ENCODE measurements around the gene NPAS3. TPM values are rescaled to one million over a fixed set of nuclear protein-coding genes. Genes with fewer than 3 reads are reported as not detected.

NPAS3 gene
- total RNA-seq, 2 experiments from 2014 or later = not detected

DNA sequence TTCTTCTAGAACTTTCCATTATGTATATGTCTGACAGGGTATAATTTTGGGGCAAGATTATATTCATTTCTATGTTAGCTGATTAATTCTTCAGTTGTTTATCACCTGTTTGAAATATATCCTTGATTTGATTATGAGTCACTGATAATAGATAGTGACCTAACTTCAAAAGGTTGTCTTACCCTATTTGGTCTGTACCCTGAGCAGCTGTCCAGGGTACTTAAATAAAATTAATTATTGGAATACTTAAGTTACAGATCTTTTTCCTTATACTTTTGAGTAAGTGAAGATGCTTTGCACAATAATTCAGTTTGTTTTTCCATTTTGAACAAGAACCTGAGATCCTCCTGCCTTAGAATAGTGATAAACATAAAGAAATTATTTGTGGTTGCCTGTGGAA is 13.2 kb upstream of the NPAS3 start:
- H3K4me1 ChIP-seq (ENCODE audit: insufficient read depth, low read length, poor library complexity, severe bottlenecking) = no peaks in the 10 kb centered on the region
- ChIA-PET POLR2A (interaction anchor here (1.1 to 1.7 kb wide), 2 partner anchors 15 to 18 kb away, joined by 3 to 4 read pairs; no protein-coding TSS in a partner anchor), CTCF (ENCODE audit: unreplicated experiment) (no interaction called here)
- H3K36me3 ChIP-seq (ENCODE audit: insufficient read depth, low read length) = peaks cover 36% of the 10 kb centered on the region
- intact Hi-C loops (cut with micrococcal nuclease; ENCODE audit: unreplicated experiment) = no loop called here
- no peak overlapping the region for H2AFZ ChIP-seq (ENCODE audit: low read length)
- TF ChIP-seq EZH2phosphoT487 (IDR thresholded peaks at IDR 0.05; ENCODE audit: borderline replicate concordance, low read depth, low read length) = no peak
- TF ChIP-seq, protein P1, sequence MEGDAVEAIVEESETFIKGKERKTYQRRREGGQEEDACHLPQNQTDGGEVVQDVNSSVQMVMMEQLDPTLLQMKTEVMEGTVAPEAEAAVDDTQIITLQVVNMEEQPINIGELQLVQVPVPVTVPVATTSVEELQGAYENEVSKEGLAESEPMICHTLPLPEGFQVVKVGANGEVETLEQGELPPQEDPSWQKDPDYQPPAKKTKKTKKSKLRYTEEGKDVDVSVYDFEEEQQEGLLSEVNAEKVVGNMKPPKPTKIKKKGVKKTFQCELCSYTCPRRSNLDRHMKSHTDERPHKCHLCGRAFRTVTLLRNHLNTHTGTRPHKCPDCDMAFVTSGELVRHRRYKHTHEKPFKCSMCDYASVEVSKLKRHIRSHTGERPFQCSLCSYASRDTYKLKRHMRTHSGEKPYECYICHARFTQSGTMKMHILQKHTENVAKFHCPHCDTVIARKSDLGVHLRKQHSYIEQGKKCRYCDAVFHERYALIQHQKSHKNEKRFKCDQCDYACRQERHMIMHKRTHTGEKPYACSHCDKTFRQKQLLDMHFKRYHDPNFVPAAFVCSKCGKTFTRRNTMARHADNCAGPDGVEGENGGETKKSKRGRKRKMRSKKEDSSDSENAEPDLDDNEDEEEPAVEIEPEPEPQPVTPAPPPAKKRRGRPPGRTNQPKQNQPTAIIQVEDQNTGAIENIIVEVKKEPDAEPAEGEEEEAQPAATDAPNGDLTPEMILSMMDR (conservative IDR thresholded peaks at IDR 0.05; ENCODE audit: low read length) = no peak
- H4K20me1 ChIP-seq (ENCODE audit: insufficient read depth, low read length) = no peaks in the 10 kb centered on the region
- BruUV-seq (replicated peaks) = no TSS peak
- no peak overlapping the region for H3K27ac ChIP-seq (ENCODE audit: low read depth, low read length, poor library complexity, severe bottlenecking)
- no peaks in the 10 kb centered on the region for H3K9me2 ChIP-seq (ENCODE audit: insufficient read depth, low read length)
- H3K9me3 ChIP-seq (ENCODE audit: low read length) = no peaks in the 10 kb centered on the region
- no peak overlapping the region for H3K4me2 ChIP-seq (ENCODE audit: low read length)
- no peak overlapping the region for H3K4me3 ChIP-seq (ENCODE audit: low read depth, low read length, poor library complexity, severe bottlenecking)
- DNase-seq (ENCODE audit: low spot score) = no peak
- H3K79me2 ChIP-seq (ENCODE audit: insufficient read depth, low read depth, low read length) = peaks cover 6% of the 10 kb centered on the region; the same call in 1 of the 2 replicates

DNA sequence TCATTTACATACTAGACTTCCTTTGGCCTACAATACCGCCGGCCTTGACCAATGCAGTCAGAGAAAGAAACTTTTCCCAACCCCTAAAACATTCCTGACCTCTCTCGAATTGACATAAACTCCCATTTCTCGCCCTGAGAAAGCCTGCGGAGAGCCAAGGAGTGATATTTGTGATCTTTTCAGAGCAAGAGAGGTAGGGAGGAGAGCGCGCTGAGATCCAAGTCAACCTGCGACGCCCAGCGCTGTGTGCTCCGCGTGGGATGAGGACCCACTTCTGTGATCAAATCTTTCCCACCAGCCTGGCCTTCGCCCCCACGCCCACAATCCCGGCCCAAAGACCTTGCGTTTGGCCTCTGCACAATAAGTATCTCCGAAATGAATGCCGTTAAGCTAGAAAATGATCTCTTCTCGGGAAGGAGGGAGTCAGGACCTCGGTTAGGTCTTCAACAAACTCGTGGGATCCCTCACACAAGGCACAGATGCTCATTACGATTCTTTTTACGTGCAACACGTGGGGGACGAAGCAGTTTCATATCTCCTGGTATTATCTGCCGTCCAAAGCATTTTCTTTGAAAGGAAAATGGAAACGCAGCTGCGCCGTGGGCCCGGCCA is 6.3 kb upstream of the NPAS3 start:
- H3K4me1 ChIP-seq (ENCODE audit: insufficient read depth, low read length, poor library complexity, severe bottlenecking) = no peaks in the 10 kb centered on the region
- H3K79me2 ChIP-seq (ENCODE audit: insufficient read depth, low read depth, low read length) = peaks cover 6% of the 10 kb centered on the region; the same call in 1 of the 2 replicates
- H3K27ac ChIP-seq (ENCODE audit: low read depth, low read length, poor library complexity, severe bottlenecking) = no peak overlapping the region
- no peak overlapping the region for H3K4me3 ChIP-seq (ENCODE audit: low read depth, low read length, poor library complexity, severe bottlenecking)
- TF ChIP-seq, protein P1 (conservative IDR thresholded peaks at IDR 0.05; ENCODE audit: low read length) = no peak
- TF ChIP-seq EZH2phosphoT487 (IDR thresholded peaks at IDR 0.05; ENCODE audit: borderline replicate concordance, low read depth, low read length) = no peak
- no peaks in the 10 kb centered on the region for H3K9me2 ChIP-seq (ENCODE audit: insufficient read depth, low read length)
- DNase-seq (ENCODE audit: low spot score) = no peak
- no TSS peak for BruUV-seq (replicated peaks)
- ChIA-PET POLR2A (interaction anchor here (0.6 kb wide), 1 partner anchor 487 kb away, joined by 3 read pairs; no protein-coding TSS in a partner anchor), CTCF (ENCODE audit: unreplicated experiment) (no interaction called here)
- no peak overlapping the region for H3K4me2 ChIP-seq (ENCODE audit: low read length)
- intact Hi-C loops (cut with micrococcal nuclease; ENCODE audit: unreplicated experiment) = no loop called here
- peaks cover 63% of the 10 kb centered on the region for H3K36me3 ChIP-seq (ENCODE audit: insufficient read depth, low read length)
- H3K9me3 ChIP-seq (ENCODE audit: low read length) = no peaks in the 10 kb centered on the region
- no peaks in the 10 kb centered on the region for H4K20me1 ChIP-seq (ENCODE audit: insufficient read depth, low read length)
- no peak overlapping the region for H2AFZ ChIP-seq (ENCODE audit: low read length)

DNA sequence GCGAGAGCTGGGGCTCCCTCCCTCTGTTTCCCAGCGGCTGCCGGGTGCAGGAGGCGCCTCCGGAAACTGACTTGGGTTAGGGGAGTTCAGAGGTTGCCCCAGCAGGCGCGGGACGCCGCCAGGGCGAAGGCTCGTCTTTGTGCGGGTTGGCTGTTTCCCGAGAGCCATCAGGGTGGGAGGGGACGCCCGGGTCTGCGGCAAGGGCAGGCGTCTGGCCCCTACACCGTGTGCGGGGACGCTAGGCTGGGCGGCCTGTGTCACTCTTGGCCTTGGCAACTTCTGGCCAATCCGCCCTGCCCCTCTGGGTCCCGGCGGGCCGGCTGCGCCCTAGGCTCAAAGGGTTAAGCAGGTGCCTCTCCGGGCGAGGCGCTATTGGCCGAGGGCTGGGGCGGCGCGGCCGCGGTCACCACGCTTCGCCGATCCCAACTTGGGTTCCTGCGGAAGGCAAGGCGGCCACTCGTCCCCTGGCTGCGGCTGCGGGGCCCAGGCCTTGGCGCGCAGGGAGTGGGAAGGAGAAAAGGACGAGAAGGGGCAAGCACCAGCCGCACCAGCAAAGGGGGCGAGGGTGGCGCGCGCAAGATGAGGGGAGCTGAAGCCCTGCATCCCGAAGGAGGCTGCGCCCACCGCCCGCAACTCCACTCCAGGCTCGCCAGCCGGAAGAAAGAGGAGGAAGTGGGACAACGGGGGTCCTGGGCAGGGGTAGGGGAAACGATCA is 5.6 kb upstream of the NPAS3 start:
- H3K9me2 ChIP-seq (ENCODE audit: insufficient read depth, low read length) = no peaks in the 10 kb centered on the region
- POLR2A ChIA-PET = no interaction called here
- BruUV-seq (replicated peaks) = no TSS peak
- H3K4me3 ChIP-seq (ENCODE audit: low read depth, low read length, poor library complexity, severe bottlenecking) = no peak overlapping the region
- H3K36me3 ChIP-seq (ENCODE audit: insufficient read depth, low read length) = peaks cover 67% of the 10 kb centered on the region
- H3K9me3 ChIP-seq (ENCODE audit: low read length) = no peaks in the 10 kb centered on the region
- H3K27ac ChIP-seq (ENCODE audit: low read depth, low read length, poor library complexity, severe bottlenecking) = no peak overlapping the region
- CTCF ChIA-PET (ENCODE audit: unreplicated experiment) = no interaction called here
- no peak overlapping the region for H2AFZ ChIP-seq (ENCODE audit: low read length)
- peaks cover 6% of the 10 kb centered on the region; the same call in 1 of the 2 replicates for H3K79me2 ChIP-seq (ENCODE audit: insufficient read depth, low read depth, low read length)
- no peaks in the 10 kb centered on the region for H4K20me1 ChIP-seq (ENCODE audit: insufficient read depth, low read length)
- H3K4me1 ChIP-seq (ENCODE audit: insufficient read depth, low read length, poor library complexity, severe bottlenecking) = no peaks in the 10 kb centered on the region
- no peak for TF ChIP-seq EZH2phosphoT487 (IDR thresholded peaks at IDR 0.05; ENCODE audit: borderline replicate concordance, low read depth, low read length)
- TF ChIP-seq, protein P1 (conservative IDR thresholded peaks at IDR 0.05; ENCODE audit: low read length) = no peak
- intact Hi-C loops (cut with micrococcal nuclease; ENCODE audit: unreplicated experiment) = no loop called here
- H3K4me2 ChIP-seq (ENCODE audit: low read length) = no peak overlapping the region
- no peak for DNase-seq (ENCODE audit: low spot score)
